ENCODE measurements around the gene FGB. TPM values are rescaled to one million over a fixed set of nuclear protein-coding genes. Genes with fewer than 3 reads are reported as not detected.

Gene FGB
- total RNA-seq, 1 donor from 2014 or later, result 37.0 TPM

GRCh38 chr4:154559494-154560418 is 3.1 kb upstream of the FGB start:
- no peak for DNase-seq (ENCODE audit: low spot score in 2 of 2)
- intact Hi-C loops (cut with DNase I), result no loop called here

GRCh38 chr4:154560419-154560801 is 2.4 kb upstream of the FGB start:
- Histone ChIP-seq H3K4me3 (no peak overlapping the region), H3K27me3 (no peaks in the 10 kb centered on the region), H3K36me3 (no peaks in the 10 kb centered on the region), H3K27ac (no peak overlapping the region), H3K9me3 (no peaks in the 10 kb centered on the region), H3K4me1 (no peaks in the 10 kb centered on the region)
- no peak for TF ChIP-seq CTCF (IDR thresholded peaks at IDR 0.05)
- no peak for DNase-seq (ENCODE audit: low spot score in 2 of 2)
- intact Hi-C loops (cut with DNase I), result no loop called here

More at GRCh38 chr4:154559494-154560418, 3.1 kb upstream of the FGB start:
- no peaks in the 10 kb centered on the region for H3K27me3 ChIP-seq
- H3K36me3 ChIP-seq, result no peaks in the 10 kb centered on the region
- peak in 2 of 3 experiments; percentile 17 to 21 for TF ChIP-seq CTCF (IDR thresholded peaks at IDR 0.05)
- H3K27ac ChIP-seq, result no peak overlapping the region
- H3K4me3 ChIP-seq, result no peak overlapping the region
- no peaks in the 10 kb centered on the region for H3K9me3 ChIP-seq
- no peaks in the 10 kb centered on the region for H3K4me1 ChIP-seq

DNA sequence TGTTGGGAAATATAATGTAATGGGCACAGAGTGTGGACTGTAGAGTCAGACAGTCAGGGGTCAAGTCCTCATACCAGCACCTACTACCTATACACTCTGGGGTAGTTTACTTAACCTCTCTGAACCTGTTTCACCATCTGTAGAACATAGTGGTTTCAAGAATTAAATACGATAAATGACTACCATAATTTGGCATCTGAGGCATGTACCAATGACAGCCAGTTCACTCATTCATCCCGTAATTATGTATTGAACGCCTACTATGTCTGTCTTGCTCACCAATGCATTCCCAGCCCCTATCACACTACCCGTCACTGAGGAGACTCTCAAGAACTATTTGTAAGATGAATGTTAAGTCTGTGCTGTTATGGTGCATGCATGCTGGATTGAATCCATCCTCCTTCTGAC is 2.0 kb upstream of the FGB start:
- DNase-seq (ENCODE audit: low spot score in 2 of 2), result no peak
- H3K27ac ChIP-seq, result no peak overlapping the region
- H3K4me3 ChIP-seq, result no peak overlapping the region

GRCh38 chr4:154564311-154564710 is 1.5 kb downstream of the FGB start:
- intact Hi-C loops (cut with DNase I), result no loop called here
- no peak for TF ChIP-seq CTCF (IDR thresholded peaks at IDR 0.05)

More for the DNA sequence above, 2.0 kb upstream of the FGB start:
- Histone ChIP-seq H3K4me1 (no peaks in the 10 kb centered on the region), H3K9me3 (no peaks in the 10 kb centered on the region), H3K27me3 (no peaks in the 10 kb centered on the region), H3K36me3 (no peaks in the 10 kb centered on the region)
- intact Hi-C loops (cut with DNase I), result no loop called here
- TF ChIP-seq CTCF (IDR thresholded peaks at IDR 0.05), result no peak

GRCh38 chr4:154565704-154566103 is 2.9 kb downstream of the FGB start:
- no peak overlapping the region for H3K4me3 ChIP-seq
- no peaks in the 10 kb centered on the region for H3K4me1 ChIP-seq
- intact Hi-C loops (cut with DNase I), result no loop called here
- H3K27ac ChIP-seq, result no peak overlapping the region
- no peak for TF ChIP-seq CTCF (IDR thresholded peaks at IDR 0.05)
- no peak for DNase-seq (ENCODE audit: low spot score in 2 of 2)
- H3K9me3 ChIP-seq, result no peaks in the 10 kb centered on the region
- H3K27me3 ChIP-seq, result no peaks in the 10 kb centered on the region
- no peaks in the 10 kb centered on the region for H3K36me3 ChIP-seq

More at GRCh38 chr4:154564311-154564710, 1.5 kb downstream of the FGB start:
- Histone ChIP-seq H3K27me3 (no peaks in the 10 kb centered on the region), H3K9me3 (no peaks in the 10 kb centered on the region), H3K36me3 (no peaks in the 10 kb centered on the region), H3K4me1 (no peaks in the 10 kb centered on the region), H3K27ac (no peak overlapping the region), H3K4me3 (no peak overlapping the region)
- DNase-seq (ENCODE audit: low spot score in 2 of 2), result no peak
